GM10248 (cell line): ENCODE data around the gene FAM149A.

Experiments used
- CTCF ChIA-PET: fragments of 300-600 bp; sonication (Branson Sonifier 250); formaldehyde crosslinking; extraction: SDS; loops from one replicate; lab custom pipeline; 2021; ENCODE audit warnings: antibody characterized with exemption; lab: Yijun Ruan, JAX
- POLR2A ChIA-PET: fragments of 350-650 bp; sonication (Branson Sonifier 250); formaldehyde crosslinking; extraction: SDS; loops from one replicate; lab custom pipeline; 2020; ENCODE audit warnings: antibody characterized with exemption; lab: Yijun Ruan, JAX
- DNase-seq: peaks from one replicate; pipeline ENCODE4 v3.0.0; 2012; ENCODE audit errors: extremely low spot score
- TF ChIP-seq, protein P1 (sequence below): IDR thresholded peaks from 2 replicates; pipeline ENCODE4 v1.5.1; 2012; ENCODE audit warnings: mild to moderate bottlenecking, low read depth; ENCODE audit errors: extremely low read depth, missing control alignments, control extremely low read depth

Gene FAM149A

DNA sequence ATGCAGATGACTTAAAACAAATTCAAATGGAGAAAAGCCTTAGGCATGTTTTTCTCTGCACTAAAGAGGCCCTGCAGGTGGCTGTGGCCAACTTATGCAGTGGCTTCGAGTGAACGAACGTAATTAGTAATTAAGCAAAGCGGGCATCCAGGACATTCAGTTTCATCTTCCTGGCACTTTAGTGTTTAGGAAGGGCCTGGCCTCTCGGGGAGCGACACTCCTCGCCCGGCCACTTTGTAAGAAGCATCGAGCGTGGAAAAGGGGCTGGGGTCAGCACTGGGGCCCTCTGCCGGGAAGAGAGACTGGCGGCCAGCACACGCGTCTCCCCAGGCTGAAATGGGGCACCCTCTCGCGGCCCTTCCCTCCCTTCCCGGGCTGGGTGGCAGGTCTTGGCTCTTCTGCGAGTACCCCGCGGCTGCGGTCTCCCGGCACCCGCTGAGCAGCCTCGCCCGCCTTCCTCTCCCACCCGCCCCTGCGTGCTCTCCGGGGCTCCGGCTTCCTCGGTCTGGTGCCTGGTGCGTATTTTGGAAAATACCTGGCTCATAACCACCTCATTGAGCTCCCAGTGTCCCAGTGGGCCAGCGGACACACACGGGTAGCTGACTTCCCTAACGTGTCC, 86.2 kb downstream of the FAM149A start:
- DNase-seq, result peak; percentile 57
- TF ChIP-seq, protein P1, sequence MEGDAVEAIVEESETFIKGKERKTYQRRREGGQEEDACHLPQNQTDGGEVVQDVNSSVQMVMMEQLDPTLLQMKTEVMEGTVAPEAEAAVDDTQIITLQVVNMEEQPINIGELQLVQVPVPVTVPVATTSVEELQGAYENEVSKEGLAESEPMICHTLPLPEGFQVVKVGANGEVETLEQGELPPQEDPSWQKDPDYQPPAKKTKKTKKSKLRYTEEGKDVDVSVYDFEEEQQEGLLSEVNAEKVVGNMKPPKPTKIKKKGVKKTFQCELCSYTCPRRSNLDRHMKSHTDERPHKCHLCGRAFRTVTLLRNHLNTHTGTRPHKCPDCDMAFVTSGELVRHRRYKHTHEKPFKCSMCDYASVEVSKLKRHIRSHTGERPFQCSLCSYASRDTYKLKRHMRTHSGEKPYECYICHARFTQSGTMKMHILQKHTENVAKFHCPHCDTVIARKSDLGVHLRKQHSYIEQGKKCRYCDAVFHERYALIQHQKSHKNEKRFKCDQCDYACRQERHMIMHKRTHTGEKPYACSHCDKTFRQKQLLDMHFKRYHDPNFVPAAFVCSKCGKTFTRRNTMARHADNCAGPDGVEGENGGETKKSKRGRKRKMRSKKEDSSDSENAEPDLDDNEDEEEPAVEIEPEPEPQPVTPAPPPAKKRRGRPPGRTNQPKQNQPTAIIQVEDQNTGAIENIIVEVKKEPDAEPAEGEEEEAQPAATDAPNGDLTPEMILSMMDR, result peak; percentile 31
- CTCF ChIA-PET, result interaction anchor here (1.0 to 2.0 kb wide), 4 partner anchors 13 to 124 kb away, joined by 3 to 5 read pairs (median 4); no protein-coding TSS in a partner anchor
- POLR2A ChIA-PET, result interaction anchor here (0.8 kb wide), 1 partner anchor 123 kb away, joined by 3 read pairs; no protein-coding TSS in a partner anchor

GRCh38 chr4:186191200-186192065, 86.9 kb downstream of the FAM149A start, which contains the start of gene CYP4V2:
Gene CYP4V2, plus strand, starts transcription at chr4:186191567. Its CDS starts 257 bp downstream, at chr4:186191824.
- TF ChIP-seq, protein P1, result peak; percentile 73
- ChIA-PET CTCF (interaction anchor here (1.0 to 2.1 kb wide), 11 partner anchors 10 to 123 kb away, joined by 3 to 9 read pairs (median 4); partner anchors contain the start of gene TLR3), POLR2A (interaction anchor here (0.8 kb wide), 1 partner anchor 124 kb away, joined by 3 read pairs; no protein-coding TSS in a partner anchor)
- peak; percentile 93 for DNase-seq

DNA sequence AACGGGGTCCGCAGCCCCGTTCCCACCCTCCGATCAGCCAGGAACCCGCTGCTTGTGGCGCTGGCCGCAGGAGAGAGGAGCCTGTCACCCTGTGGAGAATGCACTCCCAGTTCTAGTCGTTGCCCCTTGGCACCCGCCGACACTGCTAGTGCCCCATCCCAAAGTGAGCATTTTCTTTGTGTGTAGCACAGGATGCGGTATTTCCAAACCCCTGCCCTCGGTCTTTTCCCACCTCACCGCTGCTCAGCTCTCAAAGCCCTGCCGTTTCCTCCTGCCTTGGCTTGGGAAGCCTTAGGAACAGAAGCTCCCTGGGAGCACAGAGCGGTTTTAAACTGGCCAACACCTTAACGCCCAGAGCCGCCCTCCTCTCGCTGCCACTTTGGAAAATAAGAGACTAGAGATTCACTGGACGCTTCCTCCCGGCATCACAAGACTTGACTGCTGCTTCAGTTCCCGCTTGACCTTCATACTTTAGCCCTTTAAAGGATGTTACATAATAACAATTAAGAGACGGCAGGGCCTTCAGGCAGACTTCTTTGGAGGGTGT, 87.6 kb downstream of the FAM149A start:
- POLR2A ChIA-PET, result no interaction called here
- DNase-seq, result no peak
- CTCF ChIA-PET, result interaction anchor here (1.0 to 2.1 kb wide), 10 partner anchors 10 to 124 kb away, joined by 3 to 9 read pairs (median 4); partner anchors contain the start of gene TLR3

DNA sequence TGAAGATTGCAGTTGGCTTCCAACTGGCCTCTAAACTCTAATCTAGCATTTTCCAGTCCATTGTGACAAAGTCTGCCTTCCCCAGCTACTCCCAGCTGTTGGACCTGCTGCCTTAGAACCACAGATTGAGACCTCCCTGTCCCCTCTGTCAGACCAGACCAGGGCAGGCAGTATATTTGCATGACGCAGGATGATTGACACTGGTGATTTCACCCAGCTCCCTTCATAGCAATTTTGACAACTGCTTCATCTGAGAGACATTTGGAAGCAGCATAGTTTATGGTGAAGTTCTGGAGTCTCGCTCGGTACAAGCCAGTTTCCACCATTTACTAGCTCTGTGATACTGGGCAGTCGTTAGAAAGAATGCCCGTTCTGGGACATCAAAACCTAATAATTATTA, 89.3 kb downstream of the FAM149A start:
- TF ChIP-seq, protein P1, result no peak
- DNase-seq, result no peak
- ChIA-PET POLR2A (no interaction called here), CTCF (interaction anchor here (1.6 to 2.1 kb wide), 2 partner anchors 8 kb away, joined by 3 to 9 read pairs; no protein-coding TSS in a partner anchor)

More for the DNA sequence above, 87.6 kb downstream of the FAM149A start:
- TF ChIP-seq, protein P1, result no peak

DNA sequence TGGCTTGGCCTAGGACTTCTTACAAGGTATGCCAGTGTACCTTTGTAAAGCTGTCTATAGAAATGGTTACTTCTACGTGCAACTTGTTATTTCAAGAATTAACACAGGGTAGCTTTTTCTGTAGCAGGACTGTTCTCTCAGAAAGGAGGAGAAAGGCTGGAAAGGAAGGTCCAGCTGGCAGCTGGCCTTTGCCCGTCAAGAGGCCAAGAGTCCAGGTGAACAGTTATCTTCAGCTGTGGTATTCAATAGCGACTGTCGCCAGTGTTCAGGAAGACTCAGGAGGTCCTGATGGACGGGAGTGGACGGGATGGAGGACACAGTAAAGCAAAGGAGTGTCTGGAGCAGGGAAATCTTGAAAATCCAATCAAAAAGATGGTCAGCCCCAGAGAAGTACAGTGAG, 91.6 kb downstream of the FAM149A start:
- TF ChIP-seq, protein P1, result no peak
- POLR2A ChIA-PET, result no interaction called here
- CTCF ChIA-PET, result no interaction called here
- DNase-seq, result no peak

GRCh38 chr4:186200516-186200915, 96.0 kb downstream of the FAM149A start:
- POLR2A ChIA-PET, result no interaction called here
- DNase-seq, result no peak

More at GRCh38 chr4:186200516-186200915, 96.0 kb downstream of the FAM149A start:
- CTCF ChIA-PET, result no interaction called here
- TF ChIP-seq, protein P1, result no peak
